HG03575 (cell line): ENCODE data around the gene AP4M1.

ENCODE experiments used
- ATAC-seq: cut with Tn5 transposase; IDR thresholded peaks from one replicate; pipeline ENCODE4 v1.9.1; 2021; ENCODE audit not compliant: unreplicated experiment, insufficient number of reproducible peaks, low FRiP score; ENCODE audit errors: extremely low read depth

The AP4M1 gene

DNA sequence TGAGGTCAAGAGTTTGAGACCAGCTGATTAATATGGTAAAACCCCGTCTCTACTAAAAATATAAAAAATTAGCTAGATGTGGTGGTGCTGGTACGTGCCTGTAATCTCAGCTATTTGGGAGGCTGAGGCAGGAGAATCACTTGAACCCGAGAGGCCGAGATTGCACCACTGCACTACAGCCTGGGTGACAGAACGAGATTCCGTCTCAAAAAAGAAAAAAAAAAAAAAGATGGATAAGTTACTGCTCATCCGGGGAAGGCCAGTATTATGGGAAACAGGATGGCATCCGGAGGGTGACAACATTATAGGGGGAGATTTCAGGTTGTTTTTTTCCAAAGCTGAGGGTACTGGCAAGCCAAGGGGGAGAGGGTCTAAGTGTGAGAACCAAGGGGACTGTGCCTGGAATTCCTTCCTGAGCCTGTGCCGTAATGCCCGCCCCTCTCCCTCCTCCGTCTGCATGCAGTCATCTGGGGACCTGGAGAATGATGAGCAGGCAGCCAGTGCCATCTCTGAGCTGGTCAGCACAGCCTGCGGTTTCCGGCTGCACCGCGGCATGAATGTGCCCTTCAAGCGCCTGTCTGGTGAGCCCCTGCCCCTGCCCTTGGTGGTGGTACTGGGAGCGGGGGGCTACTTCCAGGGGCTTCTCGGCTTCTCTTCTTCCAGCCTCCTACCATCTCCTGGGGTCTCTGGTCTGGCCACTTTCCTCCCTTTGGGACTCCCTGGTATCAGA is 51.7 kb downstream of the AP4M1 start:
- ATAC-seq = no peak

DNA sequence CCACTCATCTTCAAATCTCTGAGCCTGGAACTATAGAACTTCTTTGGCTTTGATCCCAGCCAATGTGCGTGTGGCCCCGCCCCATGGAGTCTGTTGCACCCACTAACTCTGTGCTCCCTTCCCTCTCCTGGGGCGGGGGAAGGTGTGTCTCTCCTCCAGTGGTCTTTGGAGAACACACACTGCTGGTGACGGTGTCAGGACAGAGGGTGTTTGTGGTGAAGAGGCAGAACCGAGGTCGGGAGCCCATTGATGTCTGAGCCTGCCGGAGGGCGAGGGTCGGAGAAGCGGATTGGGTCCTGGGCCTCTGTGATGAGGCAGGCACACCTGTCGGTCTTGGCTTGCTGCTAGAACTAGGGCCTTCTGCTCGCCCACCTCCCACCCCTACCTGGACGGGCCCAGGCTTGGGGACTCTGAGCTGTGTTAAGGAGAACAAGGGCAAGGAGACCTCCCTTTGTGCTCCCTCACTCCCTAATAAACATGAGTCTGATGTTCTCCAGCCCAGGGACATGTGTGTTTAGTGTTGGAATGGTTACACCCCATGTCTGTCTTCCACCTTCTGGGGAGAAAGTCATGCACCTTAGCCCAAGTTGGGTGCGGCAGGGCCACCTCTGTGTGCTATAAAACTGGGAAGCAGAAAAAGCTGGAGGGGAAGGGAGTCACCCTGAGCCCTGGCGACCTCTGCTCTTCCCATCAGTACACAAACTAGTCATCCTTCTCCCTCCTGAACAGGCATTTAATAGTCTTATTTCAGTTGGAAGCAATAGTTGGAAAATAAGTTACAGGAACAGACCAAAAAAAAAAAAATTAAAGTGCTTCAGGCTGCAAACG is 52.5 kb downstream of the AP4M1 start:
- ATAC-seq = no peak

DNA sequence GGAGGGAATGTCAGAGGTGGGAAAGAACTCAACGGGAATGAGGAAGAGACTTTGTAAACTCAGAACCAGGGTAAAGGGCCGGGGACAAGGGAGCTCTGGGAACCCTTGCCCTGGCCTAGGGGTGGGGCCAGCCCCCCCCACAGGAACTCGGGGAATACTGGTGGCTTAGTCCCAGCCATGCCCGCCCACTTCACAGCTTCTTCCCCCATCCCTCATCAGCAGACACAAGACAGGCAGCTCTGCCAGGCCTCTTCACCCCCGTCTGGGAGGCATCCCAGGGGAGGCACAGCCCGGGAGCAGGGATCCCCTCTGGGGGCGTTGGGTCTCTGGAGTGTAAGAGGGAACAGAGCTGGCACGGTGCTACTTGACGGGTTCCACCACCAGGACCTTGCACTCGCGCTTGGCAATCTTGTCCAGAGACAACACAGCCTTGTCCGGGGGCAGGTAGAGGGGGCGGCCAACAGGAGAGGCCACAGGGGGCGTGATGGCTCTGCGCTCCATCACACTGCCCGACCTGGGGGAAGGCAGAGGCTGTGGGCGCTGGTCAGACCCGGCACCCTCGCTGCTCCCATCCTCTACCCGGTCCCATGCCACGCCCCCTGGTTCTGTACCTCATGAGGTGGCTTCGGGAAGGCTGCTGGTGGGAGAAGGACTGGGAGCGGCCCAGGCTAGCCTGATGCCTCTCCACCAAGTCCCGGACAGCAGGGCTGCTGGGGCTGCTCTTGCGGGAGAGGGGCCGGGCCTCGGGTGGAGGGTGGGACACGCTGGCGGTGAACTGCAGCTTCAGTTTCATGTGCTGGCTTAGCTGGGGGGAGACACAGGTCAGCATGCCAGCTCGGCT is 53.4 kb downstream of the AP4M1 start:
- no peak for ATAC-seq

DNA sequence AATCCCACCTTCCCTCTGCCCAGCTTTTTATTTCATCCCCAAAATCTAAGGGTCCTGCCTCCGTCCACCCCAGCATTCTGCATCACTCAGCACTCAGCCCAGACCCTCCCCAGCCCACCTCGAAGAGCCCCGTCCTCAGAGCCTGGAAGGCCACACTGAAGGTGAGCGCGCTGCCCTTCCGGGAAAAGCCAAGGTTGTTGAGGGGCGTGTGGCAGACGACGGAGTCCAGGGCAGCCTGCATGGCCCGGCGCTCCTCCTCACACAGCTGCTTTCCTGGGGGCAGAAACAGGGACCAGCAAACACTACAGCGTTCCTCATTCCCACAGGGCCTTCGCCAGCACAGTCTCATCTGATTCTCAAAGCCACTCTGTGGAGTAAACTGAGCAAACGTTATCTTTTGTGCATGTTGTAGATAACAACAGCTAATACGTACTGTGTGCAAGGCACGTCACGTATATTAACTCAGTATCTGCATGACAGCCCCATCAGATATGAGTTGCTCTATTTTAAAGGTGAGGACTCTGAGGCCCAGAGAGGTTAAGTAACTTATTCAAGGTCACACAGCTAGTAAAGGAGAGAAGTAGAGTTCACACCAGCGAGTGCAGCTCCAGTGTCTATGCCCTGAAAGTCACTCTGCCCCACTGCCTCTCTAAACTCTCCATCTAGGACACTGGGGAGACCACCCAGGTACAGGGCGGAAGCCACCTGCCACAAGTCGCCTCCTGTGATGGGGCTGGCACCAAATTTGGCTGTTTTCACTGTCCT is 54.3 kb downstream of the AP4M1 start:
- no peak for ATAC-seq

DNA sequence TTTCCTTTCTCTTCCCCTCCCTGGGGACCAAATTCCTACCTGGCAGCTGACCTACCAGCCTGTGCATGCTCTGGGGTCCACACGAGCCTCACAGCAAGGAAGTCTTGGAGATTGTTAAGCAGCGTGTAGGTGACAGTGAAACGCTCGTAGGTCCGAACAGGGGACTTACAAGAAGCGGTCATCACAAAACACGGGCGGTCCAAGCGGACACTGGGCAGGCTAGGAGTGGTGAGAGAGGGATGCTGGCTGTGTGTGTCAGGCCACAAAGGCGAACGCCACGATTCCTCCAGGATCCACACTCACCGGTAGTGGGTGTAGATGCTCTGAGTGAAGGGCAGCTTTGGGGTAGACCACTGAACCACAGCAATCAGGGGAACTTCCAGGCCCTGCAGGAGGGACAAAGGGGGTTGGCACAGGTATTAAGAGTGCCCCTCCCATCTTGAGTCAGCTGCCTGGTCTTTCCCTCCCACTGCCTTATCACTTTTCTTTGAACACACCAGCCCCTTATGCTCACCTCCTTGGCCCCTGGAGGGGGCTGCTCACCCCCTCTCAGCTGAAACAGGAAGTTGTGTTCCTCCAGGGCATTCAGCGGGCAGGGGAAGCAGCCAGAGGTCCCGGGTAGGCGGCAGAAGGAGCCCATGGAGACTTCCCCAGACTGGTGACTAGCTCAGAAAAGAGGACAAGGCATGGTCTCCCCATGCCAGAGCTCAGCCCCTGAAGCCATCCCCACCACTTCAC is 55.1 kb downstream of the AP4M1 start:
- no peak for ATAC-seq

DNA sequence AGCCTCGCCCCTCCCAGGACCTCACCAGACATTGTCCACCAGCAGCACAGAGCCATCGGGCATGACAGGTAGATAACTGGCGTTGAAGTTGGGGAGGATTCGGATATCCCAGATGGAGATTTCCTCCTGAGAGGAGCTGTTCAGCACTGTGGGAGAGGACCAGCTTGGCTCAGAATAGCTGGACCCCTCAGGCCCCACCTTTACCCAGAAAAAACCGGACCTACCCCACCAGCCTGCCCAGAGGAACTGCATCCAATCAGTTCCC is 55.6 kb downstream of the AP4M1 start:
- ATAC-seq = no peak

DNA sequence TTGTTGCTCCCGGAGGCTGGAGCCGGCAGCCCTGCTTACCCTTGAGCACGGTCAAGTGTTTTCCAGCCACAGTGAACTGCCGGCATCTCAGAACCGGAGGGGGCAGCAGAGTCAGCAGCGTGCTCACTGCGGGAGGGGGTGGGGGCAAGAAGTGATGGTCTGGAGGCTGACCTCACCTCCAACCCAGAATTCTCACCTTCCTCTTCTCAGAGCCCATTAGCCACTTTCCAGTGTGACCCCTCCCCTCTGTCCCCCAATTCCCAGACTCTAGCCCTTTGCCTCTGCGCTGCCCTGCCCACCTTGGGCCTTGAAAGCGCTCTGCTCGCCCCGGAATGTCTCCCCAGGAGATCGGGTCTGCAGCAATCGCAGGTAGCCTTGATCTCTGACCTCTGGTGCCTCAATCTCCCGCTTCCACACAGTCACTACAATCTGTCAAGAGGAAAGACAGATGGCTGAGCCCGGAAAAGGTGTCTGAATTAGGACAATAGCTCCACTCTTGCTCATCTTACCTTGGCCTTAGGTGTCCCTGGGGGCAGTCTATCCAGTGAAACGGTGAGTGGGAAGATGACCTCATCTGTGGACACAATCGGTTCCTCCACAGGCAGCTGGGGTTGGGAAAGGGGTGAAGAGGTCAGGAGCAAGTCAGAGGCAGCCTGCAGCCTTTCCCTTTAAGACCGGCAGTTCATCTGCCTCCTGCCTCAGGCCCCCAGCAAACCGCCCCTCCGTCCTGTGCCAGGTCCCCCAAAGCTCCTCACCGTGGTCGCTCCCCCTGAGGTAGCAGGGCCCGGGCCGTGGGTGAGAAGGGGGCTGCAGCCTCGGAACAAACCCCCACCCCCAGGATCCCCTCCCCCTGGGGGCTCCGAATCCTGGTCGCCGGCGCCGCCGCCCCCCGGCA is 56.1 kb downstream of the AP4M1 start:
- ATAC-seq = no peak
